LNCaP clone FGC (cell line): ENCODE results near the gene CNKSR2.

ENCODE experiments used
- DNase-seq: peaks from one replicate; pipeline ENCODE4 v3.0.0-alpha.2; 2011; ENCODE audit warnings: low read depth
- H3K4me3 ChIP-seq: 2 replicates; pipeline ENCODE4 v1.5.1; 2011; ENCODE audit warnings: mild to moderate bottlenecking, low read depth, low read length, control low read depth
- TF ChIP-seq, protein P1 (sequence below): IDR thresholded peaks from 2 replicates; pipeline ENCODE4 v1.5.1; 2012; ENCODE audit warnings: mild to moderate bottlenecking; ENCODE audit not compliant: control insufficient read depth, insufficient read depth; ENCODE audit errors: extremely low read depth

Gene CNKSR2

GRCh38 chrX:21655901-21656586 is 281.8 kb downstream of the CNKSR2 start:
- H3K4me3 ChIP-seq: no peak overlapping the region
- DNase-seq: no peak
- TF ChIP-seq, protein P1, sequence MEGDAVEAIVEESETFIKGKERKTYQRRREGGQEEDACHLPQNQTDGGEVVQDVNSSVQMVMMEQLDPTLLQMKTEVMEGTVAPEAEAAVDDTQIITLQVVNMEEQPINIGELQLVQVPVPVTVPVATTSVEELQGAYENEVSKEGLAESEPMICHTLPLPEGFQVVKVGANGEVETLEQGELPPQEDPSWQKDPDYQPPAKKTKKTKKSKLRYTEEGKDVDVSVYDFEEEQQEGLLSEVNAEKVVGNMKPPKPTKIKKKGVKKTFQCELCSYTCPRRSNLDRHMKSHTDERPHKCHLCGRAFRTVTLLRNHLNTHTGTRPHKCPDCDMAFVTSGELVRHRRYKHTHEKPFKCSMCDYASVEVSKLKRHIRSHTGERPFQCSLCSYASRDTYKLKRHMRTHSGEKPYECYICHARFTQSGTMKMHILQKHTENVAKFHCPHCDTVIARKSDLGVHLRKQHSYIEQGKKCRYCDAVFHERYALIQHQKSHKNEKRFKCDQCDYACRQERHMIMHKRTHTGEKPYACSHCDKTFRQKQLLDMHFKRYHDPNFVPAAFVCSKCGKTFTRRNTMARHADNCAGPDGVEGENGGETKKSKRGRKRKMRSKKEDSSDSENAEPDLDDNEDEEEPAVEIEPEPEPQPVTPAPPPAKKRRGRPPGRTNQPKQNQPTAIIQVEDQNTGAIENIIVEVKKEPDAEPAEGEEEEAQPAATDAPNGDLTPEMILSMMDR: no peak

- TF ChIP-seq, protein P1: no peak
- DNase-seq: no peak
- no peak overlapping the region for H3K4me3 ChIP-seq
These were observed 282.5 kb downstream of the CNKSR2 start for GRCh38 chrX:21656587-21657317.

DNA sequence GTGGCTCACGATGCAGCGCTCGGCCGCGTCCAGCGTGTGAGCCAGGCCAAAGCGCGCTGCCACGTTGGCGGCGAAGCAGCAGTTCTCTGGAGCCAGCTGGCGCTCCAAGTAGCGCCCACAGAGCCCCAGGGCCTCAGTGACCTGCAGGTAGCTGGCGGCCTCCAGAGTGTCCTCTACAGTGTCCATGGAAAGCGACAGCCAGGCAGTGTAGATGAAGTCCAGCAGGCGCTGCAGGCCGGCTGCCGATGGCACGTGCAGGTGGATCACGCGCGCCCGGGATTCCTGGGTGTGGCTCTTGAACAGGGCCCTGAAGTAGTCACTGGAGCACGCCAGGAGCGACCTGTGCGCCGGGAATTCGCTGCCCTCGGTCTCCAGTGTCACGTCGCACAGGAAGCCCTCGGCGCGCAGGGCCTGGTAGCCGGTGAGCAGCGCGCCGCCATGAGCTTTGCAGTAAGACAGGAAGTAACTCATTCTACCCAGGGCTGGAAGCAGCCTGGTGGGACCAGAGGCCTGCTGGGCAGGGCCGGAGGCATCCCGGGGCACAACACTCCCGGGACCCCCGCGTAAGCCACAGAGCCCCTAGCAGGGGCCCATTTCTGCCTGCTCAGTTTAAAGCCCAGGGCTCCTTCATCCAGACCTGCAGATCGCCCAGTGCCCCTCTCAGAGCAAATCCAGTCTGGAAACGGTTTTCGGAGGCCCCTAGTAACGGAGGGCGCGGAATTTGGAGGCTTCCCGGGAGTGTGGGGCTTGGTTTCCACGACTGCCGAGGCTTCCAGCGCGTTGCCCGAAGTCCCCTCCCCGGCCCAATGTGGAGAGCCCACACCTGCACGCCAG is 283.3 kb downstream of the CNKSR2 start:
- H3K4me3 ChIP-seq: no peak overlapping the region
- TF ChIP-seq, protein P1: no peak
- DNase-seq: no peak

- H3K4me3 ChIP-seq: no peak within 1 kb of the TSS
- TF ChIP-seq, protein P1: no peak
- DNase-seq: no peak
These were observed 284.0 kb downstream of the CNKSR2 start, which contains the start of gene KLHL34 for GRCh38 chrX:21658152-21658737. KLHL34 (minus strand) TSS chrX:21658330; CDS start chrX:21657788, 542 bp downstream.

GRCh38 chrX:21658746-21659145 is 284.5 kb downstream of the CNKSR2 start:
- no peak overlapping the region for H3K4me3 ChIP-seq
- TF ChIP-seq, protein P1: no peak
- no peak for DNase-seq

- H3K4me3 ChIP-seq: no peak overlapping the region
- no peak for DNase-seq
- TF ChIP-seq, protein P1: no peak
These were observed 285.1 kb downstream of the CNKSR2 start for GRCh38 chrX:21659320-21659719.
